Left renal pelvis (tissue), 4 donors: Measurements from ENCODE around the gene DNMT3A. TPM values are rescaled to one million over a fixed set of nuclear protein-coding genes. Genes with fewer than 3 reads are reported as not detected.

Source experiments
- DNase-seq, 4 donors: peaks; one replicate each; pipeline ENCODE4 v3.0.0-alpha.2; 2013; ENCODE audit warnings: low read depth in 4 of 4, low spot score in 3 of 4
- polyA plus RNA-seq, 4 donors: library from polyadenylated mRNA; unstranded; fragments of 120-200 nt; gene quantifications; one replicate each; pipeline ENCODE4 v1.2.1, GENCODE V29; 2013; ENCODE audit not compliant: insufficient read length in 4 of 4

DNMT3A gene
- polyA plus RNA-seq, 4 donors: 61.3 to 96.8 (median 75.7) TPM

DNA sequence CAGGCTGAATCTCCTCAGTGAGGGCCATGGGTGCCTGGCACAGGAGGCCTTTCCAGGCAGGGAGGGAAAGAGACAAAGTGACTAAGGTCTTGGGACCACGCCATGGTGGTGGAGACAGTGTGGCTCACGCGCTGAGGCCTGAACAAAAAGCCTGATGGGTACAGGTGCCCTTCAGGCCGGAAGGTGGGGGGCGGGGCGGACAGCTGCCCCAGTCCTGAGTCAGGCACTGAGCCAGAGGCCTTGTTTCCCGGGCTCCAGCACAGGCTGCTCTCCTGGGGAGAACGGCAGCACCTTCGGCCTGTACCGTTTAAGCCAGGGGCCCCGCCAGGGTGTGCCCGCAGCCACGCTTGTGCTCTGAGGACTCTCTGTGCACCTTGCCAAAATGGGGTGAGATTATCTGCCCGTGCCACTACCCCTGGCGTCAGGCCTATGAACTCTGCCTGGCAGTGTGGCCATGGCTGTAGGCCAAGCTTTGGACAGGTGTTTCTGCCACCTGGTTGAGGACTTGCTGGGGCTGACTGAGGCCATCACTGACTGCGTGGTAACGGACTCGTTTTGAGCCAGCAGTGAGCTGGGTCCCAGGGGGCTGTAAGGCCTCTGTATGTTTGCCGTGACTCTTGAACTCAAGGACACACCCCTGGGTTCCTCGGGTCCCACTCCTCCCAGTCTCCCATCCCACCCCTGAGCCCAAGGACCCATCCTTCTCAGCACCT is 31.7 kb upstream of the DNMT3A start:
- no peak for DNase-seq

DNA sequence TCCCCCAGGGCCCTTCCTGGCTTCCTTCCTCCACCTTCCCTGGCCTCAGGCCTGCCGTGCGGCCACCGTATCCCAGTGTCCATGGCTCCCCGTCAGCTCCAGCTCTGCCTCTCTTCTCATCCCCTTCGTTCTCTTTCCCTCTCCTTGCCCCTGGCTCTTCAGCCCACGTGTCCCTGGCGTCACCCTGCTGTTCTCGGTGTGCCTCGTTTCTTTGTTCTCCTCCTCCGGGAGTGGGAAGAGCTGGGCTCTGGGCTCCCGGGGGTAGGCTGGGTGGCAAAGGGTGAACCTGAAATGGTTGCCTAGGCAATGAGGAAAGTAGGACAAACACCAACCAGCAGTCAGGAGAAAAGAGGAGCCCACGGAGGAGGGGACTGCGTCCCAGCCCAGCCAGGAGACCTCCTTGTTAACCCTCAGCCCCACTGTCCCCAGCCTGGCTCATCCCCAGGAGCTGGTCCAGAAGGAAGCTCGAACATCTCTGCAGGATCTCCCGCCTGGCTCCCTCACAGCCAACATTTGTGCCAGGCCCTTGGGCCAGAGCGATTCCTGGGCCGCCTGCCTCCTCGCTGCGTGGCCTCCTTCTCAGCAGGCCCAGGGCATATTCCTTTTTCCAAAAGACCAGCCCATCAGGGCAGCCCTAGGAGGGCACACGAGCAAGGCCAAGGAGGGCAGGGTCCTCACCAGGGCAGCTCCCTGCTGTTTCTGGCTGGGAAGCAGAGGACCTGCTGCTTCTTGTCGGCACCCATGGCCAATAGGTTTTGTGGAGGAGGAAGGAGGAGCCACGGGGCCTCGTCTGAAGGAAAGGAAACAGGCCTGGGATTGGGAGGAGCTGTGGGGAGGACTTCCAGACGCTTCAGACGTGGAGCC is 30.9 kb upstream of the DNMT3A start:
- DNase-seq: no peak

DNA sequence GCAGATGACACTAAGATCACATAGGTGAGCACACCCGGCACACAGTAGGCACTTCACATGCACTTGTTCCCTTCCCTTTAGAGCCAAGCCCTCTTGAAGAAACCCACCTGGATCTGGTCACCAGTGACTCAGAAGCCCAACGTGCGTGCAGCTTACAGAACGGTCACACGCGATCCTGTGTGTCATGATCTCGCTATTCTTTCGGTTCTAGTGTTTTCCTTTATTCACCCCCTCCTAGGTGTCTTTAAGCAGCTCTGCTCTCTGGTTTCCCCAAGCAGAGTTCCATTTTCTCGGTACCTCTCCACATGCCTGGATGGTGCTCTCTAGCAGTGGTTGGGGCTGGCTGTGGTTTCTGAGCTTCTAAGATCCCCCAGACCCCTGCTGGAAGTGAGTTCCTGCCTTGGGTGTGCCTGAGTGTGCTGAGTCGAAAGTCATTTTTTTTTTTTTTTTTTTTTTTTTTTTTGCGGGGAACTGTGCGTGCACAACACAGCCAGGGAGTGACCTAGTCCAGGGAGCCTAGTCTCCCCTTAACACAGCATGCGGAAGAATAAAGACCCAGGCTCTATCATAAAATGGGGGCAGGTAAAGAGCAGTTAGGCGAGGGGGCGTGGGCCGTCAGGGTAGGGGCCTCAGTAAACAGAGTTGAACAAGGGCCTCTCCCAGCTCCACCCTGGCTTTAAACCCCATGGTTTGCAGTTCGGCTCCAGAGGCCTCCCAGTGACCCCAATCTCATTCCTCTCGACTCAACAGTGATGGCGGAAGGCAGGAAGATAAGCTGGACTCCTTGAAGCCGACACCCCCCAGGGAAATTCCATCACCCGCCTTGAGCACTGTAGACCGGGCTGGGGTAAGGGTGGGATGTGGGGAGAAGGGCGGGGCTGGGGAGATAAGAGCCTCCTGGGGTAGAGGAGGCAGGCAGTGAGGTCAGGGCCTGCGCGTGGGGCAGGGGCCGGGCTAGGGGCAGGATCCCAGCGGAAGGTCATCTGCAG is 29.8 kb upstream of the DNMT3A start:
- DNase-seq: no peak

DNA sequence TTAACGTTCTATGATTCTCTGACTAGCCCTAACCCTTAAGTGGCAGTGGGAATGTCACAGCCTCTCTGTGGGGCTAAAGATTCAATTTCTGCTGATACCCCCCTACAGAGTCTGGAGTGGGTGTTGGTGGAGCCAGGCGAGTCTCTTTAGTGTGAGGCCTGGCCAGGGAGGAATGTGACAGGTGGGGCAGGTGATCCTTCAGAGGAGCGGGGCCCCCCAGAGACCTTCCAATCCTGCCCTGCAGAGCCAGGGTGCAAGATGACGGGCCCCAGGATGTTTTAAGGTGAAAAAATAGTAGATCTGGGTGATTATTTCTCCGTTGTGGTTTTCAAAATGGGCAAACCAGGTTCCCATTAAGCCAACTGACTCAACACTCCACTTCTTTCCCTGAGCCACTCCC is 28.2 kb upstream of the DNMT3A start:
- no peak for DNase-seq

DNA sequence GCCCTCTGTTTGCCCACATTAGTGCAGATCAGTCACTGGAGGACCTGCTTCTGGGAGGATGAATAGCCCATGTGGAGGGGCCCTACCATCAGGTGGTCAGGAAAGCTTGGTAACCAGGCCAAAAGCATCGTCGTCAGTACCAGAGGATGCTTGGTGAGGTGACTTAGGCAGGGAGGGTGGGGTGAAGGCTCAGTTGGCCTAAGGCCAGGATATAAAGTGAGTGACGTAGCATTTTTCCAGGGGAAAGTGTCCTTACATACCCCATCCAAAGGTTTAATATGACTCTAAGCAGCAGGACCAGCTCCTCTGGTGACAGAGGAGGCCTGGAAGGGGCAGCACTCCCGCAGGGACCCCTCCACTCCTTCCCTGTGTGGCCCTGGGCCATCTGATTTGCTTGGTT is 27.7 kb upstream of the DNMT3A start:
- no peak for DNase-seq

DNA sequence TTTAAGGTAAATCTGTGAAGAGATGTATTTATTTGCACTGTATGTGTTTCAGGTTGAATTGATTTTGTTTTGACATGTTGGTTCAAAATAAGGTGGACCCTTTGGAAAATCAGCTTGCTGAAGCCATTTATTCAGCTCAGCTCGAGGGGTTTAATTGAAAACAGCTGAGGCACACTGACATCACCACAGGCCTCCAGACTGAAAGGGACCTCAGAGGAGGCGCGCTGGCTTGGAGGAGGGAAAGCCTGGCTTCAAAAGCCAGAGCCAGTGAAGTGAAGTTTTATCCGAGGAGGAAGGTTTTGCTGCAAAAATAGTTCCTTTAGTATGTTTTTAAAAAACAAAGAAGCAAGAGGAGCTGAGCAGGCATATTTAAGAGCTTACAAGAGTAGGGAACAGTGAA is 26.9 kb upstream of the DNMT3A start:
- no peak for DNase-seq

DNA sequence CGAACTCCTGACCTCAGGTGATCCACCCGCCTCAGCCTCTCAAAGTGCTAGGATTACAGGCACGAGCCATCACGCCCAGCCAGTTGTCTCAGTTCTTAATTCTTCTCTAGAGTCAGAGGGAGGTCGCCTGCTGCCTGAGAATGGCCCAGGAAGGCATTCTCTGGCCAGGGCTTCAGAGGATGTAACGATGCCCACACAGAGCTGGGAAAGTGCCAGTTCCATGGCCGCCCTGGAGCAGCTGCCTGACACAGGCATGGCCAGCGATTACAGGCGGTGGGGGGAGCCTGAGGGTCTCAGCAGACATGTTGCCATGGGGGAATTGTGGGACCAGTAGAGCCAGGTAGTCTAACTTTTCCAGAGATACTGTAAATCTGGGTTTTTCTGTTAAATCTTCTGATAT is 25.6 kb upstream of the DNMT3A start:
- DNase-seq: no peak

DNA sequence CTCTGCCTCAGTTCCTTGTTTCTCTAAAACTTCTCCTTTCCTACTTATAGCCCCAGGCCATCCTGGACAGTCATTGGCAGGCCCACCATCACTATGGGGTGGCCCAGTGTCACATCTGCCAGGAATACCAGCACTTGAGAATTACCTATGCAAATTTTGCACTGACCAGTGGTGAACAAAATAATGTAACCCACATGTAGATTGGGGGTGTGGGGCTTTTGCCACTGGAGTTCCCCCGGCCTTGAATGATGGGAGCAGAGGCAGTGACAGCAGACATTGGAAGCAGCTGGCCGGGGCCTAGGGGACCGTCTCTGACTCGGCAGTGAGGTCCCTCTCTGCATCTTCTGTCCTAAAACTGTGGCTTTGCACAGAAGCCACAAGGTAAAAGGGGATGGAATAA is 24.9 kb upstream of the DNMT3A start:
- no peak for DNase-seq

DNA sequence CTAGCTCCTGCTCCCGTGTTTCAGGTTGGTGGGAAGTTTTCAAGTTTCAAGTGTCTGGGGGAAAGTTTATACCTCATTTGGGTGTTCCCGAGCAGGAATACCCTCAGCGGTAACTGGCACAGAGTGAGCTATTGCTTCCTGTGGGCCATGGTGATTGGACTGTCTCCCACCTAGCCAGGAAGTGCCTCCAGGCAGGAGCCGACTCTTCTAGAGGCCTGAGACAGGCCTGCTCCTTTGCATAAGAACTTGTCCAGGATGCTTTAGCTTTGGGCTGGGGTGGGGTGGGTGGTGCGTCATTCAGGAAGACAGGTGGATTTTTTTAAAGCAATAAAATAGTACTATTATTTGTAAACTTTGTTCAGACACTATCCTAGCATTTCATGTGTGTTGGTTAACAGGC is 23.5 kb upstream of the DNMT3A start:
- DNase-seq: no peak

DNA sequence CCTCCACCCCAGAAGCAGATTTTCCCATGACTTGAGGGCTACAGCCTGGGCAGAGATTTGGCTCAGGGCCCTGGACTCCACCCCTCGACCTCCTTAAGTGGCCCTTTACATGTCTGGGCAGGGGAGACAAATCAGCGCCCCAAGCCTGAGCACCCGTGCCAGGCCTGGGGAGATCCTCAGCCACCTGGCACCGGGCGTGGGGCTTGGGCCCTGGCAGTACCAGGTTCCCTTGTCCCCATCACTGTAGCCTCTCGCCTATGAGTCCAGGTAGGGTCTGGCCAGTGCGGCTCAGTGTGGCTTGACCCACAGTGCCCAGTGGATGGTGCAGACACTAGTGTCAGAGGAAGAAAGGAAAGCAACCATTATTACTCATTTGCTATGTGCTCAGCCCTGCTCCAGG is 22.0 kb upstream of the DNMT3A start:
- no peak for DNase-seq

DNA sequence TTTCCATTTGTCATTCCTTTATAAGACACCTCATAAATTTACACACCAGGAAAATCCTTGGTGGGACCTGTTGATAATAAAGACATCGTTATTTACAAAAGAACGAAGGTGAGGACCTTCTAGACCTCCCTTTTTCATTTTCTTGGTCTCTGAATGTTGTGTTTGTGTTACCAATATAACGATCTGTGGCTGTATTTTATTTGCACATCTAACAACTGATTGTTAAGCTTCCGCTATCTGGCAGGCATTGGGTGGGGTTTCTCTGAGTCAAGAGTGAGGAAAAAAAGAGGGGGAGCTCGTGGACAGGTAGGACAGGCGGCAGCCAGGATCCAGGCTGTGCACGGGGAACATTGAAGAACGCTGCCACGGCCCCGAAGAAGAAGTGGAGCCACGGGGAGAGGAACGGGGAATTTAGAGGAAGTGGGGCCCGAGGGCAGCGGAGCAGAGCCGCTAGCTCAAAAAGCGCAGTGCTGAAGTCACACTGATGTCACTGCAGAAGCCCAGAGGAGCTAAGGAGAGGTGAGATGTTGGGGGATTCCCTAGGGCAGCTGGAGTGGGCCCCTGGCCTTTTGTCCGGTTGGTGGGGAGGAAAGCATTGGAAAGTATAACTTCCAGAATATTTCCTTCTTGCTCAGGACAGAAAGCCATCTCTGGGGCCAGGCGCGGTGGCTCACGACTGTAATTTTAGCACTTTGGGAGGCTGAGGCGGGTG is 20.9 kb upstream of the DNMT3A start:
- no peak for DNase-seq

DNA sequence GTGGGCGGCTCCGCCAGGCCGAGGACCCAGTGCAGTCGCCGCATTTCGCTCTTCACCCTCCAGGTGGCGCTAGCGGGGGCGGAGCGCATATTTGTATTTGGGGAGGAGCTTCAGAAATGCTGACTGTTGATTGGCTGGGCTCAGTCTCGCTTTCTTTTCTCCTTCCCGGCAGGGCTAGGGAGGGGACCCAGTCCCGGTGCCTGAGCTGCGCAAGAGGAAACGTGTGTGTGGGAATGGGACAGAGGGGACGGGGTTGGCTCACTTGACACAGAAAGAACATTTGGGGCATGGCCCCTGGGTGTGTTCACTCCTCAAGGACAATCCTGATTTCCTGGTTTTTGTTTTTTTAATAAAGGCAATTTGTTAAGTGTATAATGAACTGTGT is 20.3 kb upstream of the DNMT3A start:
- DNase-seq: peak; percentile 84 to 88 (median 85)

DNA sequence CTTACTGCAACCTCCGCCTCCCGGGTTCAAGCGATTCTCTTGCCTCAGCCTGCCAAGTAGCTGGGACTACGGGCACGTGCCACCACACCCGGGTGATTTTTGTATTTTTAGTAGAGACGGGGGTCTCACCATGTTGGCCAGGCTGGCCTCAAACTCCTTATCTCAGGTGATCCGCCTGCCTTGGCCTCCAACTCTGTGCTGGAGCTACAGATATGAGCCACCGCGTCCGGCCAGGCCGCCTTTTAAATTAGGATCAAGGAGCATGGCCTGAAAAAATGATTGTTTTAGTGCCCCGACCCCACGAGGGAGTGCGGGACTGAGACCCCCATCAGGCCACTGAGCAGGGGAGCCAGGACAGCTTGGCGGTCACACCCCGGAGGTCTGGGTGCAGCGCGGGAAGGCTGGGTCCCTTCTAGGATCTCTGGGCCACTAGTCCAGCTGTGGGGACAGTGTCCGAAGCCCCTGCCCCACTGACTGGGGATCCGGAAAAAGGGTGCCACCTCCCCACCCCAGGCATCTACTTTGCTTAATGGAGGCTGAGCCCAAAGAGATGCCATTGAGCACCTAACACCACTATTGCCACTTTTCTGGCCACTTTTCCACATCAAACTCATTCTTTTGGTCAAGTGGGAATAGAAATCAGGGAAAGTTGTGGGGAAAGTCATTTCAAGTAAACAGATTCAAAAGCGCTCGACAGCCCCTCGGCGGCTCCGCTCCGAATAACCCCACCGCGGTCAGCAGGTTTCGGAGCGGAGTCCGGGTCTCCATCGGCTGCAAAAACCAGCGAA is 19.7 kb upstream of the DNMT3A start:
- no peak for DNase-seq

DNA sequence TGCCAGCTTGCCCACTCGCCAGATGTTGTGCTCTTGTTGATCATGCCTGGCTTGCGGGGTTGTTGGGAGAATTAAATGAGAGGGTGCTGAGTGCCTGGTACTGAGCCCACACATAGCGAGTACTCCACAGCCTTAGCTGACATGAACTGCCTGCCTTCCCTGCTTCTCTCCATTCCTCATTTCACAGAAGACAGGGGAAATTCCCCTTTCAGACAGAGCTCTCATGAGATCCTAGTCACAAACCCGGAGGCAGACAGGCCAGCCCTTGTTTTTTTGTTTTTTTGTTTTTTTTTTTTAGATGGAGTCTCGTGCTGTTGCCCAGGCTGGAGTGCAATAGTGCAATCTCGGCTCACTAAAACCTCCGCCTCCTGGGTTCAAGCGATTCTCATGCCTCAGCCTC is 17.1 kb upstream of the DNMT3A start:
- no peak for DNase-seq

DNA sequence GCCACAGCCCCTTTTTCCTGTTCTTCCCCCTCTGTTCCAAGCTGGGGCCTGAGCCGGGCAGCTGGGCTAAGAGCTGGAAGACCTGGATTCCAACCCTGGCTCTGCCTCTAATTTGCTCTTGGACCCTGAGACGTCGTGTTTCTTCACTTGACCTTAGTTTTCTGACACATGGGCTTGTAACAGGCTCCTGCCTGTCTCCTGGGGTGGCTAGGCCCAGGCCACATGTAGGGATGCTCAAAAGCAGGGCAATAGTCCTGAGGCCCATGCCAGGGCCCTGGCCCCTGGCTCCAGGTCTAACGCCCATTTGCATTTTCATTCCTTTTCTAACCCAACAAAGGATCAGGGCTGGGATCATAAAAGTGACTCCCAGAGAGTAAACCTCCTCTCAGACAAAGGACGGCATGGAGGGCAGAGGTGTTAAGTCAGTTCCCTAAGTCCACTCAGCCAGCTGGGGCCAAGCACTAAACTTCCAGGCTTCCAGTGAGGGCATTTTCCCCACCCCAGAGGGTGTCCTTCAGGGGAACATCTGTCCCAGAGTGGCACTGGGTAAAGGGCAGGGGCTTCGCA is 16.6 kb upstream of the DNMT3A start:
- DNase-seq: no peak

DNA sequence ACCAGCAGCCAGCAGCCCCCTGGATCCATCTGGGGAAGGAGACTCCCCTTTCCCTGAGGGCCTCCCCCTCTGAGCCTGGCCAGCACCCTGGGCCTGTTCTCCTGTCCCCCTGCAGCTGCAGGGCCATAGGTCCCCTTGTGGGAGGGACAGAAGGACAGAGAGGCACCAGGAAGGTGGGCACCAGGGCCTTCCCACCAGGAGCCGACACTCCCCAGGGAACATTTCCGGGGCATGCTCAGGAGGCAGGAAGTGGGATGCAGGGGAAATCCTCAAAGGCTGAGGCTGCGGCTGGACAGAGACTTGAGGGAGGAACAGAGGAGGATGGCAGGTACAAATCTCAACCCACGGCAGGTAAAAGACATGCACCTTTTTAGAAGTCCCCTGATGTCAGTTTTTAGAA is 14.4 kb upstream of the DNMT3A start:
- no peak for DNase-seq

DNA sequence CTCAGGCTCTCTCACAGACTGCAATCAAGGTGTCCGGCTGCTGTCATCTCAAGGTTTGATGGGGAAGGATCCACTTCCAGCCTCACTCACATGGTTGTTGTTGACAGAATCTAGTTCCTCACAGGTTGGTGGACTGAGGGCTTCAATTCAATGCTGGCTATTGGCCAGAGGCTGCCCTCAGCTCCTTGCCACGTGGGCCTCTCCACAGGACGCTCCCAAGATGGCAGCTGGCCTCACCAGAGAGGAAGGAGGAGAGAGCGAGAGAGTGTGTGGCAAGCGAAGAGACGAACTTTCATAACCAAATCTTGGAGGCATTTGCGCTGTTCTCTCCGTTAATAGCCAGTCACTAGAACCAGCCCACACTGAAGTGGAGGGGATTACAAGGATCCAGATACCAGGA is 13.5 kb upstream of the DNMT3A start:
- no peak for DNase-seq

DNA sequence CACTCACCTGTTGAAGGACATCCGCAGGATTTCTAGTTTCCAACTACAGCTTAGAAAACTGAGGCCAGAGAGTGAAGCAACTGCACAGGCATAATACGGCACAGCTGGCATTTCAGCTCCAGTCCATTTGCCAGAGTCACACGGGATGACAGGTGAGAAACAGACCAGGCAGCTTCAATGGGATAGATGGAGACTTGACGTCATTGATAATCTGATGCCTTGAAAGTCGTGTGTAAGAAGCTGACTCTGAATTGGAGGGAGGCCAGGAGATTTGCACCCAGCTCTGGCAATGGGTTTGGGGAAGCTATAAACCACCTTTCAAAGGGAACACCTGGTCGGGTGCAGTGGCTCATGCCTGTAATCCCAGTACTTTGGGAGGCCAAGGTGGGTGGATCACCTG is 12.4 kb upstream of the DNMT3A start:
- DNase-seq: no peak

DNA sequence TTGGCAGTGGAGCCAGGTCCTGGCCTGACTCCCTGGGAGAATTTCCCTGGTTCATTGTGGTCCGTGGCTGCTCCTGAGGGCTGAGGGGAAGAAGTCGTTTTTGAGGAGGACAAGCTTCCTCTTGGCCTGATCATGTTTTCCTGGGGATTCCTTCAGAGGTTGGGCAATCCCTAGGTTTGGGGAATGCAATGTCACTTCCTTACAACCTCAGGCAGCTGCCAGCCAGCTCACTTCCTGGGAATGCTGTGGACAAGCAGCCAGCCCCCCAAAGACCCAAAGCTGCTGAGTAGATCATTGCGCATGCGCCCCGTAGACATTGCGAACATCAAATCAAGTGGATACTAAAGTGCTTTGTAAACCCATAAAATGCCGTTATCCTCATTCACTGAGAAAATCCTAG is 7.7 kb upstream of the DNMT3A start:
- DNase-seq: no peak
